BE2C (cell line): Measurements from ENCODE around the gene DOK1.
A peak's percentile ranks its signal among the peaks of the same experiment; 100 is the strongest.

ENCODE experiments used
- DNase-seq: peaks from one replicate; pipeline ENCODE4 v3.0.0-alpha.2; 2020
- H3K27me3 ChIP-seq: fragments of 250-450 bp; sonication (Bioruptor Pico); 2 replicates; pipeline ENCODE4 v1.5.1; 2020; ENCODE audit warnings: mild to moderate bottlenecking
- H3K36me3 ChIP-seq: fragments of 250-450 bp; sonication (Bioruptor Pico); 2 replicates; pipeline ENCODE4 v1.5.1; 2020; ENCODE audit warnings: mild to moderate bottlenecking
- H3K4me1 ChIP-seq: fragments of 250-450 bp; sonication (Bioruptor Pico); 2 replicates; pipeline ENCODE4 v1.5.1; 2020
- H3K4me3 ChIP-seq: 2 replicates; pipeline ENCODE4 v1.5.1; 2011; ENCODE audit warnings: low read depth, low read length
- H3K9me3 ChIP-seq: fragments of 250-450 bp; sonication (Bioruptor Pico); 2 replicates; pipeline ENCODE4 v1.5.1; 2020
- TF ChIP-seq, protein P1 (sequence below): IDR thresholded peaks from 2 replicates; pipeline ENCODE4 v1.5.1; 2012; ENCODE audit warnings: mild to moderate bottlenecking, low read depth, low read length

The DOK1 gene

DNA sequence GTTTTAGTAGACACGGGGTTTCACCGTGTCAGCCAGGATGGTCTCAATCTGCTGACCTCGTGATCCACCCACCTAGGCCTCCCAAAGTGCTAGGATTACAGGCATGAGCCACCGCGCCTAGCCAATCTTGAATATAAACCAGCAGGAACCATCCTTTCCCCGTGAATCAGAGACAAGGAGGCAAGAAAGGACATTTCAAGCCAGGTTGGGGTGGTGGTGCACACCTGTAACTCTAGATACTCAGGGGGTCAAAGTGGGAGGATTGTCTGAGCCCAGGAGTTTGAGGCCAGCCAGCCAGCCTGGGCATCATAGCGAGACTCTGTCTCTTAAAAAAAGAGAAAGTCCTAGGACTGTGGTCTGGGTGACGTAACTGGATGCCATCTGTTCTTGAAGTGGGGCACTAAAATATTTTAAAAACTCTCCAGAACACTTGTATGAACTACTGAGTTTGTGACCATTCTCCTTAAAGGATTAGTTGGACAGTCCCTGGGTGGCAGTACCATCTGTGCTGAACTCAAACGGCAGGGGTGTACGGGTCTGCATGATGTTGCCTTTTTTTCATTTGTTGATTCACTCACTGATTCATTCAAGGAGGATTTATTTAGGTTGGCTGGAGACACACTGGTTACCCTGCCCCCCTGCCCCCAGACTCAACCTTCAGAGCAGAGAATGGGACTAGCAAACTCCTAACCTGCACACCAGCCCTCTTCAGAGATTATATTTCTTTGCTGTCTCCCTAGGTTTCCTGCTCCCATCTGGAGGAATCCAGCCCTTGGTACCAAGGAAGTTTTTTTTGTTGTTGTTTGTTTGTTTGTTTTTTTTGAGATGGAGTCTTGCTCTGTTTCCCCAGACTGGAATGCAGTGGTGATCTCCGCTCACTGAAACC is 43.2 kb upstream of the DOK1 start:
- H3K4me1 ChIP-seq = peaks cover 11% of the 10 kb centered on the region
- no peak overlapping the region for H3K4me3 ChIP-seq
- no peaks in the 10 kb centered on the region for H3K27me3 ChIP-seq
- TF ChIP-seq, protein P1, sequence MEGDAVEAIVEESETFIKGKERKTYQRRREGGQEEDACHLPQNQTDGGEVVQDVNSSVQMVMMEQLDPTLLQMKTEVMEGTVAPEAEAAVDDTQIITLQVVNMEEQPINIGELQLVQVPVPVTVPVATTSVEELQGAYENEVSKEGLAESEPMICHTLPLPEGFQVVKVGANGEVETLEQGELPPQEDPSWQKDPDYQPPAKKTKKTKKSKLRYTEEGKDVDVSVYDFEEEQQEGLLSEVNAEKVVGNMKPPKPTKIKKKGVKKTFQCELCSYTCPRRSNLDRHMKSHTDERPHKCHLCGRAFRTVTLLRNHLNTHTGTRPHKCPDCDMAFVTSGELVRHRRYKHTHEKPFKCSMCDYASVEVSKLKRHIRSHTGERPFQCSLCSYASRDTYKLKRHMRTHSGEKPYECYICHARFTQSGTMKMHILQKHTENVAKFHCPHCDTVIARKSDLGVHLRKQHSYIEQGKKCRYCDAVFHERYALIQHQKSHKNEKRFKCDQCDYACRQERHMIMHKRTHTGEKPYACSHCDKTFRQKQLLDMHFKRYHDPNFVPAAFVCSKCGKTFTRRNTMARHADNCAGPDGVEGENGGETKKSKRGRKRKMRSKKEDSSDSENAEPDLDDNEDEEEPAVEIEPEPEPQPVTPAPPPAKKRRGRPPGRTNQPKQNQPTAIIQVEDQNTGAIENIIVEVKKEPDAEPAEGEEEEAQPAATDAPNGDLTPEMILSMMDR = no peak
- H3K9me3 ChIP-seq = no peaks in the 10 kb centered on the region; the same call in 1 of the 2 replicates
- H3K36me3 ChIP-seq = peaks cover 22% of the 10 kb centered on the region
- DNase-seq = no peak

DNA sequence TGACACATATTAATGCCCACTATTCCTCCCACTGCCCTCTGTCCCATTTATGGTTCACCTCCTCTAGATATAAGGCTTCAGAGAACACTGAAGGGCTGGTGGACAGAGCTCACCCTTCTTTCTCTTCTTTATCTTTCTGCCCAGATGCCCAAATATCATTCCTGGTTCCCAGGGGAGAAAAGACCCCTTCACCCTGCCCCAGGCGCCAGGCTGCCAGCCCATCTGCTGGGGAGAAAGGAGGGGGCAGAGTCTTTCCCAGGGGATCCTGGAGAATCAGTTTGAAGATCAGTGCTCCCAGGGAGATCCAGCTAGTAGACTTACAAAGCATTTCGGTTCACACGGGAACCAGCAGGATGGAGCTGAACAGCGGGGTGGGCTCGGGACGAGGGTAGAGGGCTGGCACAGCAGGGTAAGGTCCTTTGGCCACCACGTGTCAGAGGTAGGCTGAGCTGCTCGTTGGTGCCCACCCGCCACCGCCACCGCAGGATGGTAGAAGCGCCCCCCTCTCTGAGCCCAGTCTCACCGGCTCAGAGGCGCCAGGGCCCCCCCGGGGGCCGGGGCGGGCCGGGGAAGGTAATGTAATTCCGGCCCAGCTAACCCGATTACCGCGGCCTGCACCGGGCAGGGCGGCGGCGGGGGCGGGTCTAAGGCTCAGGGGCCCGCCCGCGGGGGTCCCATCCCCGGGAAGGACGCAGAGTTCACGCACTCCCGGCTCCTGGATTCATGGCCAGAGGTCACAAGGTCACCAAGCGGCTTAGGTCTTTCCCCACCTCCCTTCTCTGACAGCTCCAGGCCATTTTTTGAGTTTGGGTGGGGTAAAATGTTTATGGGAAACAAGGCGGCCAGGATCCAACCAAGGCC is 41.5 kb upstream of the DOK1 start:
- Histone ChIP-seq H3K4me3 (peak overlapping the region; percentile 74), H3K4me1 (peaks cover 11% of the 10 kb centered on the region), H3K27me3 (no peaks in the 10 kb centered on the region), H3K9me3 (no peaks in the 10 kb centered on the region; the same call in 1 of the 2 replicates), H3K36me3 (peaks cover 33% of the 10 kb centered on the region)
- TF ChIP-seq, protein P1 = no peak
- peak; percentile 83 for DNase-seq

DNA sequence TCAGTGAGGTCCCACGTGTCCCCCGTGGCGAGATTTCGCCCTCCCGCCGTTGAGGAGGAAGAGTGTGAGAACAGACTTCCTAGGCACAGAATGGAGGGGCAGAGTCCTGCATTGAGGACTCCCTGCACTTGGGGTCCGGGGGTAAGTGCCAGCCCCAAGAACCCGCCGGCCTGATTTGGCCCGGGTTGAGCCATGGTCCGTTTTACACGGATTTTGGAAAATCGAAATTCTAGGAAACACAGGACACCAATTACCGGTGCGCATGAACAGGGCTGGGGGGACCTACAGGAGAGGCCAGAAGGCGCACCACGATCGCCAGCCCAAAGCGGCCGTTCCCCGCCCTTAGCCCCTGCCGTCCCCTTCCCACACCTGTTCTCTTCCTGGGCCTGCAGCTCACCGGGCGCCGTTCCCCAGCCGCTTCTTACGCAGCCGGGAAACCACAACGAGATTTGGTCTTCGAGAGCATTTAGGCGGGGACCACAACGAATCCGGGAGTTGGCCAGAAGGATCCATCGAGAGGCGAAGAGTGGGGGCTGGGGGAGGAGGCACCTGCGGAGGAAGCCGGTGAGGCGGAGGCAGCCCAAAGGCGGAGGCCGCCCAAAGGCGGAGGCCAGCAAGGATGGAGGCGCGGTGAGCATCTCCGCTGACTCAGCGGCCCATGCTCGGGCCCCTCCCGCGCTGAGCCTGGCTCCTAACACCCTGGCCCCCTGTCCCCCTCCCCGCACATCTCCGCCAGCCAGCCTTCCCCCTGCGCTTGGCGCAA is 40.7 kb upstream of the DOK1 start:
- Histone ChIP-seq H3K4me1 (peaks cover 6% of the 10 kb centered on the region), H3K36me3 (peaks cover 42% of the 10 kb centered on the region), H3K27me3 (no peaks in the 10 kb centered on the region), H3K4me3 (peak overlapping the region; percentile 74), H3K9me3 (no peaks in the 10 kb centered on the region; the same call in 1 of the 2 replicates)
- TF ChIP-seq, protein P1 = no peak
- peak; percentile 83 for DNase-seq

DNA sequence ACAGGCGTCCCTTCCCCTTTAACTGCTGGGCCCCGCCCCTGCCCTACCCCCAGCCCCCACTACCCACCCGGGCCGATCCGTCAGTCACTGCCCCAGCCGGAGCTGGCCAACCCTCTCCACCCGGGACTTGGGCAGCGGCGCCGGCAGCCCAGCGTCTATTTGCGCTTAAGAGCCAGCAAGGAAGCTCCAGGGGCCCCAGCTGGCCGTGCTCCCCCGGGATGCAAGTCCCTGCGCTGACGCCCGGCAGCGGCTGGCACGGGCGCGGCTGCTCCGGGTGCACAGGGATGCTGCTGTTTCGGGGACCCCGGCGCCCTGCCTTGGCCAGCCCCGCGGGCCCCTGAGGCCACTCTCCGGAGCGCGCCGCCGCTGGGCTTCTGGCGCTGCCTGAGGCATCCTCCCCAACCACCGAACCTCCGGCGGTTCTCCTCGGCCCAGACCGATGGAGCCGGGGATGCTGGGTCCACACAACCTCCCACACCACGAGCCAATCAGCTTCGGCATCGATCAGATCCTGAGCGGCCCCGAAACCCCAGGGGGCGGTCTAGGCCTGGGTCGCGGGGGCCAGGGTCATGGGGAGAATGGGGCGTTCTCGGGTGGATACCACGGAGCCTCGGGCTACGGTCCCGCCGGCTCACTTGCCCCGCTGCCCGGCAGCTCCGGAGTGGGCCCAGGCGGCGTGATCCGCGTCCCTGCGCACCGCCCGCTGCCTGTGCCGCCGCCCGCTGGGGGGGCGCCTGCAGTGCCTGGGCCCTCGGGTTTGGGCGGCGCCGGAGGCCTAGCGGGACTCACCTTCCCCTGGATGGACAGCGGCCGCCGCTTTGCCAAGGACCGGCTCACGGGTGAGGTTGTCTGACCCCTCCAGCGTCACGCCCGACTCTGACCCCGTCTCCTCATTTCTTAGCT is 39.9 kb upstream of the DOK1 start, which contains the start of gene TLX2:
Gene TLX2 (plus strand): TSS at position 83 of the 903 bp plus-strand sequence. CDS start 357 bp downstream, at position 440.
- DNase-seq = no peak
- TF ChIP-seq, protein P1 = no peak
- Histone ChIP-seq H3K27me3 (no peaks in the 10 kb centered on the region), H3K36me3 (peaks cover 50% of the 10 kb centered on the region), H3K4me1 (peaks cover 4% of the 10 kb centered on the region), H3K9me3 (no peaks in the 10 kb centered on the region; the same call in 1 of the 2 replicates), H3K4me3 (peak within 1 kb of the TSS; percentile 74)
